ENCODE measurements around the gene ZIC4. TPM values are rescaled to one million over a fixed set of nuclear protein-coding genes. Genes with fewer than 3 reads are reported as not detected.
A peak's percentile ranks its signal among the peaks of the same experiment; 100 is the strongest.

The ZIC4 gene
- total RNA-seq, 1 experiment from 2014 or later: not detected

DNA sequence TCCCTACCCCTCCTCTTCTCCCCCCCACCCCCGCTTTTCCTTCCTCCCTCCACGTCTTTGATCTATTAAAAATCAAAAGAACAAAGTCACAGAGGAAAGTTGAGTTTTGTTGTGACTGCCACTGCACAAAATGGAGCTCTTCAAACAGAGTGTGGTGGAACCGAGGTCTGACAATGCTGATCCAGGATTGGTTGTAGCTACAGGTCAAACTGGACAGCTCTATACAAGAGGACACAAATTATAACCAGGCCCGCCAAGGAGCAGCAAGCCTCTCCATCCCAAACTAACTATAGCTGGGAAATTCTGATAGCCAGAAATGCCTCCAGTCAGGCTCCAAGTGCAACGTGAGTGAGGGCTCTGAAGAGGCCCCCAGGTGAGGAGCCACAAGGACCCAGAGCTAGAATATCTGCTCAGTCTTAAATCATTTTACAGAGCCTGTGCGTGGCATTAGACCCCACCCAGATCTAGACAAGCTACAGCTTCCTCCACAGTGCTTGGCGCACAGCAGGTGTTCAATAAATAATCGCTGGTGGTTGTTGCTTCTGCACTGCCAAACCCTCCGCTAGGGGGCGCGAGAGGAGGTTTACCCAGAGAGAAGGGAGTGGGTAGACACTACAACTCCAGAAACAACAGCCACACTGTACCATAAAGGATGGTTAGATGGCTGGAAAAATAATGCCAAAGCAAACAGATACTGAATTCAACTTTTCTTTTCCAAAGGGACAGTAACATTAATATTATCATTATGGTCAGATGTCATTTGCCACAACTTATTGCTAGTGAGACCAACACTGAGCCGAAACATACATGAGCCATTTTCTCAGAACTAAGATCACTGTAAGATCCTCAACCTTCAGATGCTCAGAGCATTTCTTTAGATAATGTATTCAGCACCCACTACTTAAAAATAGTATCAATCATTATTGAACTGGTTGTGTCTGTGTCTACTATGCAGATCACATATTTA lies 44.6 kb downstream of the ZIC4 start:
- peak; percentile 68 for DNase-seq (ENCODE audit: unreplicated experiment)
- no TSS peak for BruUV-seq (replicated peaks)
- peaks cover 87% of the 10 kb centered on the region for H3K27me3 Mint-ChIP-seq (ENCODE audit: insufficient read depth, unreplicated experiment)
- intact Hi-C loops (cut with micrococcal nuclease): loop anchor here (5.0 to 10.0 kb wide), 2 partner anchors 253 to 716 kb away; no protein-coding TSS in a partner anchor
- CTCF ChIA-PET: interaction anchor here (0.5 to 2.4 kb wide), 7 partner anchors 12 to 1006 kb away, joined by 3 to 9 read pairs (median 4); no protein-coding TSS in a partner anchor
- no peak overlapping the region for H3K4me3 Mint-ChIP-seq (ENCODE audit: unreplicated experiment)
- H3K36me3 Mint-ChIP-seq (ENCODE audit: insufficient read depth, unreplicated experiment): no peaks in the 10 kb centered on the region
- H3K4me1 Mint-ChIP-seq (ENCODE audit: insufficient read depth, unreplicated experiment): no peaks in the 10 kb centered on the region
- POLR2A ChIA-PET: interaction anchor here (0.8 kb wide), 1 partner anchor 13 kb away, joined by 4 read pairs; no protein-coding TSS in a partner anchor
- no peak overlapping the region for H3K27ac Mint-ChIP-seq (ENCODE audit: low read depth, unreplicated experiment)
- no peaks in the 10 kb centered on the region for H3K9me3 Mint-ChIP-seq (ENCODE audit: unreplicated experiment)
- TF ChIP-seq, protein P1, sequence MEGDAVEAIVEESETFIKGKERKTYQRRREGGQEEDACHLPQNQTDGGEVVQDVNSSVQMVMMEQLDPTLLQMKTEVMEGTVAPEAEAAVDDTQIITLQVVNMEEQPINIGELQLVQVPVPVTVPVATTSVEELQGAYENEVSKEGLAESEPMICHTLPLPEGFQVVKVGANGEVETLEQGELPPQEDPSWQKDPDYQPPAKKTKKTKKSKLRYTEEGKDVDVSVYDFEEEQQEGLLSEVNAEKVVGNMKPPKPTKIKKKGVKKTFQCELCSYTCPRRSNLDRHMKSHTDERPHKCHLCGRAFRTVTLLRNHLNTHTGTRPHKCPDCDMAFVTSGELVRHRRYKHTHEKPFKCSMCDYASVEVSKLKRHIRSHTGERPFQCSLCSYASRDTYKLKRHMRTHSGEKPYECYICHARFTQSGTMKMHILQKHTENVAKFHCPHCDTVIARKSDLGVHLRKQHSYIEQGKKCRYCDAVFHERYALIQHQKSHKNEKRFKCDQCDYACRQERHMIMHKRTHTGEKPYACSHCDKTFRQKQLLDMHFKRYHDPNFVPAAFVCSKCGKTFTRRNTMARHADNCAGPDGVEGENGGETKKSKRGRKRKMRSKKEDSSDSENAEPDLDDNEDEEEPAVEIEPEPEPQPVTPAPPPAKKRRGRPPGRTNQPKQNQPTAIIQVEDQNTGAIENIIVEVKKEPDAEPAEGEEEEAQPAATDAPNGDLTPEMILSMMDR (IDR thresholded peaks at IDR 0.05; ENCODE audit: unreplicated experiment): peak; percentile 47

DNA sequence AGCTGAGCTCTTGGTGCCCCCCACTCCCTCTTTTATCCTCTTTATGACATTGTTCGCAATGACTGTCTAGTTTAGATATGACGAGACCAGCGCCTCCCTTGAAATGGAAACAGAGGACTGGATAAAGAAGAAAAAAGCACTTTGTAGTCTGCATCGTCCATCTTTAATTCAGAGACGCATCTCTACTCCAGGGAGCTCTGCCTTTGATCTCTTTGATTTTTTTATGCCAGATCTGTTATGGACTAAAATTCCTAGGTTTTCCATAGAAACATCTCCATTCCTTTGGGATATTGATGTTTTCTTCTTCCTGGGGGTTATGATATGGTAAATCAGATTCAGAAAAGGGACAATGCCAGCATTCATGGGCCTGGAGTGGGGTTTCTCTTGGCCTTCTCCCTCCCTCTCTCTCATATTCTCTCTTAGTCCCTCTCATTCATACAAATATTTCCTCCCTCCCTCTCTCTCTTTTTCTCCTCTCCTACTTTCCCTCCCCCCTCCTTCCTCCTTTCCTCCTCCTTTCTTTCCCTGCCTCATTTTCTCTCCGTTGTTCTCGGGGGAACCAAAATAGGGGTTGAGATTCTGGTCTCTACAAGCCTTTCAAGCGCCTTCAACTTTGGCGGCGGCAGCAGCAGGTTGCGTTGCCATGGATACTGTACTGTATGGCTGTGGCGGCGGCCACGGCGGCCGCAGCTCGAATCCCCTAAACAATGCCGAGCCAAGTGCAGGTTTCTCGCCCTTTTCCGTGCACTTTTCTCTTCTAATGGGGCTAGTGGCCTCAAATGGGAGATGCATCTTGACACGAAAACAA lies 45.5 kb downstream of the ZIC4 start:
- H3K27me3 Mint-ChIP-seq (ENCODE audit: insufficient read depth, unreplicated experiment): peaks cover 87% of the 10 kb centered on the region
- H3K4me3 Mint-ChIP-seq (ENCODE audit: unreplicated experiment): no peak overlapping the region
- CTCF ChIA-PET: interaction anchor here (0.5 to 2.4 kb wide), 6 partner anchors 11 to 1007 kb away, joined by 3 to 9 read pairs (median 4); no protein-coding TSS in a partner anchor
- H3K9me3 Mint-ChIP-seq (ENCODE audit: unreplicated experiment): no peaks in the 10 kb centered on the region
- DNase-seq (ENCODE audit: unreplicated experiment): no peak
- POLR2A ChIA-PET: interaction anchor here (0.8 kb wide), 1 partner anchor 12 kb away, joined by 4 read pairs; no protein-coding TSS in a partner anchor
- no TSS peak for BruUV-seq (replicated peaks)
- no peak overlapping the region for H3K27ac Mint-ChIP-seq (ENCODE audit: low read depth, unreplicated experiment)
- TF ChIP-seq, protein P1 (IDR thresholded peaks at IDR 0.05; ENCODE audit: unreplicated experiment): no peak
- H3K36me3 Mint-ChIP-seq (ENCODE audit: insufficient read depth, unreplicated experiment): no peaks in the 10 kb centered on the region
- no peaks in the 10 kb centered on the region for H3K4me1 Mint-ChIP-seq (ENCODE audit: insufficient read depth, unreplicated experiment)
- intact Hi-C loops (cut with micrococcal nuclease): loop anchor here (5.0 to 10.0 kb wide), 2 partner anchors 254 to 716 kb away; no protein-coding TSS in a partner anchor

DNA sequence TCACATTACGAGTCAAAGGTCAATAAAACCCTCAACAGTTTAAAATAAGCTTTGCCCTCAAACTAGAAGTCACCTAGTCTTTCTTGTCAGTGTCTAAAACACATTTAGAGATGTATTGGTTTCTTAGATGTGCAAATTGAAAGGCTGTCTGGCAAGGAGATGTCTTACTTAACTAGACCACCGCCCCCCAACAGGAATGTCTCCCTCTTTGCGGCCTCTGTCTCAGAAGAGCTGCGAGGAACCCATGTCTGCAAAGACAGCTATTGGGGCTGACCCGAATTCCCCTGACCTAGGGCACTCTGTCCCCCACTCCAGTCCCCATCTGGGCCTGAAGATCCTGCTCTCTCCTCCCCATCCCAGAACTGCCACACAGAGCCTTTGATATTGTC lies 46.3 kb downstream of the ZIC4 start:
- Mint-ChIP-seq H3K27ac (ENCODE audit: low read depth, unreplicated experiment) (no peak overlapping the region), H3K9me3 (ENCODE audit: unreplicated experiment) (no peaks in the 10 kb centered on the region), H3K4me1 (ENCODE audit: insufficient read depth, unreplicated experiment) (no peaks in the 10 kb centered on the region), H3K4me3 (ENCODE audit: unreplicated experiment) (no peak overlapping the region), H3K27me3 (ENCODE audit: insufficient read depth, unreplicated experiment) (peaks cover 87% of the 10 kb centered on the region), H3K36me3 (ENCODE audit: insufficient read depth, unreplicated experiment) (no peaks in the 10 kb centered on the region)
- POLR2A ChIA-PET: no interaction called here
- intact Hi-C loops (cut with micrococcal nuclease): loop anchor here (5.0 to 10.0 kb wide), 2 partner anchors 255 to 717 kb away; no protein-coding TSS in a partner anchor
- TF ChIP-seq, protein P1 (IDR thresholded peaks at IDR 0.05; ENCODE audit: unreplicated experiment): no peak
- BruUV-seq (replicated peaks): no TSS peak
- CTCF ChIA-PET: interaction anchor here (2.4 kb wide), 2 partner anchors 11 to 18 kb away, joined by 8 to 9 read pairs; no protein-coding TSS in a partner anchor
- DNase-seq (ENCODE audit: unreplicated experiment): no peak

Data from MCF 10A (cell line).